ENCODE data around the gene PCF11.
"Not testable (repeated sequence)": the region's sequence is repeated elsewhere in the genome, so short reads cannot be mapped to it uniquely, and the experiment has no call there.

The PCF11 gene

DNA sequence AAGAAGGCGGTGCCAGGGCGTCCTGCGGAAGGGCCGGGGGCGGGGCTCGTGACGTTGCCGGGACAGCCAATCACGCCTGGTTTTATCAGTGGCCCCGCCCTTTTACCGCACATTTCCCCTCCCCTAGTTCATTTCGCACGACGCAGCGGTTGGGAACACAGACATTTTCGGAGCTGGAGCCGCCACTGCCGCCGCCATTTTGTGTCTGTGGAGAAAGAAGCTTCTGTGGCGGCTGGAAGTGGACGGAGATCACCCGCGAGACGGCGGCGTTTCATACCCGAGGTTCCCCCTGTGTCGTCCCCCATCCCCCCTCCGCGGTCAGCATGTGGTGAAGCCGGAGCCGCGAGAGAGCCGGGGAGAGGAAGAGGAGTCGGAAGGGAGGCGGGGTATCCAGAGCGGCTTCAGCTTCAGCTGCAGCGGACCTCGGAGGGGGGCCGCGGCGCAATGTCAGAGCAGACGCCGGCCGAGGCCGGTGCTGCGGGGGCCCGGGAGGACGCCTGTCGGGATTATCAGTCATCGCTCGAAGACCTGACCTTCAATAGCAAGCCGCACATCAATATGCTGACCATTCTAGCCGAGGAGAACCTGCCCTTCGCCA, at the start of gene PCF11:
TSS of gene PCF11 (plus strand) at position 136 of the 598 bp plus-strand sequence. CDS start at position 445, 309 bp downstream.
- peak in 2 of 14 donors; percentile 55 to 99 for DNase-seq

GRCh38 chr11:83112886-83113285, 44.0 kb upstream of the PCF11 start:
- DNase-seq, result no peak

GRCh38 chr11:83115026-83115425, 41.9 kb upstream of the PCF11 start:
- DNase-seq, result no peak

- peak in 1 of 14 donors; percentile 2 for DNase-seq
These were observed 41.4 kb upstream of the PCF11 start for GRCh38 chr11:83115551-83115950.

DNA sequence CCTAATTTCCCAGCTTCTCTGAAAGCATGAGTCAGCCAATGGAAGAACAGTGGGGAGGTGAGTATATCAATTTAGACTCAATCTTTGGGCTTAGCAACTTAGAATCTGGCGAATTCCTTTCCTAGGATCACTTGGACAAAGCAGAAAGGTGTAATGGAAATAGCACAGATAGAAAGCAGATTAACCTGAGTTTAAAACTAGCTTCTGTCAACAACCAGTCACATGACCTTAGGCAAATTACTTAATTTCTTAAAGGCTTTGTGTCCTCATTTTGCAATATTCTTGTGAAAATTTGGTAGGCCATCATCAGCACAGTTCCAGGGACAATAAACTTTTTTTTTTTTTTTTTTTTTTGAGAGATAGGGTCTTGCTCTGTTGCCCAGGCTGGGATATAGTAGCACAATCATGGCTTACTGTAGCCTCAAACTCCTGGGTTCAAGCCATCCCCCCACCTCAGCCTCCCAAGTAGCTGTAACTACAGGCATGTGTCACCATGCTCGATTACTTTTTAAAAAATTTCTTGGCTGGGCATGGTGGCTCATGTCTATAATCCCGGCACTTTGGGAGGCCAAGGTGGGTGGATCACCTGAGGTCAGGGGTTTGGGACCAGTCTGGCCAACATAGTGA, 40.8 kb upstream of the PCF11 start:
- DNase-seq, result no peak

DNA sequence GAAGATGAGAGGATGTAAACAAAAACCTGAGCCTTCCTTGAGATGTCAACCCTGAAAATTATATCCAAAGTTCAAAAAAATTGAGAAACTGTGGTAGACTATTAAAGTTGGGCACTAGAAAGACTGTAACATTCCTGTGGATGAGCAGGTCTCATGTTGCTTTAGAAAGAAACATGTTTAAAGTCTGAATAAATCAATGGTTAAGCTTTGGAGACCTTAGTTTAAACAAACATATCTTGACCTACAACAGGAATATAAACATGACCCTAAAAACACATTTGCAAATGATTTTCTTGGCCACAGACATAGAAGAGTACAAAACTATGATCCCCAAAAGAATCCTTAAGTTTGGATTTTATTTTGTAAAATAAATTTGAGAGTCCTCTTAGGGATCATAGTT, 38.1 kb upstream of the PCF11 start:
- DNase-seq, result no peak

DNA sequence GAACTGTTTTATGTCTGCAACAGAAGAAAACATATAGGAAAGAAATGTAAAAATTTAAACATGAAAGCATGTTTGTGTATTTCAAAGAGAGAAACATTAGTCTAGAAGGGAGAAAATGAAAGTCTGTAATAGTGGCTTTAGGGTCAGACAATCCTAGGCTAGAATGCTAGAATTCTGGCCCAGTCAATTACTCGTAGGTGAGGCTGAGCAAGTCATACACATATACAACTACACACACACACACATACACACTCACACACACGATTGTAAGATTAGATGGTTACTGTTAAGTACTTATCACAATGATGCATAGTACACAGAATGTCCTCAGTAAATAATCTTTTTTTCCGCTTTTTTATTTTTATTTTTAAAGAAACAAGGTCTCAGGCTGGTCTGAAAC, 37.7 kb upstream of the PCF11 start:
- DNase-seq, result no peak

DNA sequence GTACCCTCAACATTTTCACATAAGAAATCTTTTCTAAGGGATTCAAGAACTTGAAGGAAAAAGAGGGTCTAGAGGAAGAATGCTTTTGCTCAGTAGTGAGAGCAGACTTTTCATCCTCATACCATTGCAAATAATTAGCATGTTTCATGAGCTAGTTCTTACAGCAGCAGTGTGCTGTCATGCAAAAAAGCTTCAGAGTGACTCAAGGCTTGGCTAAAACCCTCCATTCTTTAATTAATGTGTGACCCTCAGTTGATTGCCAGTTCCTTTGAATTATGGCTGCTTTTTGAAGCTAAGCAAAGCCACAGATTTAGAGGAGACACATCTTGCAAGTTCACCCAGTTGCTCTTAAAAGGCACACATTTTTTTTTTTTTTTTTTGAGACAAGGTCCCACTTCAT, 36.6 kb upstream of the PCF11 start:
- DNase-seq, result no peak

DNA sequence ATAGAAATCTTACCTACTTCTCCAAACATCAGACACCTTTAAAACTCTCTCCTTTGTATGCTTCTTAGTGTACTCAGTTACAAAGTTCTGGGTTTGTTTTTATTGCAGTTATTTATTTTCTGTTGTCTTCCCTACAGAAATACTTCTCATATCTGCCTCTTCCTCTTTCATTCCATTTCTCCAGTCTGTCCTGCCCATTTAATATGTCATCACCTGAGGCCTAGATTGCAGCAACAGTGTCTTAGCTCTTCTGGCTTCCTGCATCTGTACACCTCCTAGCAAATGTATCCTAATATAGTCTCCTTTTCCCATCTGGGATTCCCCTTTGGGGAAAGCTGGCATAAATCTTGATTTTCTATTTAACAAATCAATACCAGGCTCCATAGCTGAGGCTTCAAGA, 34.9 kb upstream of the PCF11 start:
- DNase-seq, result no peak

- no peak for DNase-seq
These were observed 34.2 kb upstream of the PCF11 start for GRCh38 chr11:83122766-83123165.

- DNase-seq, result no peak
These were observed 32.1 kb upstream of the PCF11 start for GRCh38 chr11:83124636-83125424.

DNA sequence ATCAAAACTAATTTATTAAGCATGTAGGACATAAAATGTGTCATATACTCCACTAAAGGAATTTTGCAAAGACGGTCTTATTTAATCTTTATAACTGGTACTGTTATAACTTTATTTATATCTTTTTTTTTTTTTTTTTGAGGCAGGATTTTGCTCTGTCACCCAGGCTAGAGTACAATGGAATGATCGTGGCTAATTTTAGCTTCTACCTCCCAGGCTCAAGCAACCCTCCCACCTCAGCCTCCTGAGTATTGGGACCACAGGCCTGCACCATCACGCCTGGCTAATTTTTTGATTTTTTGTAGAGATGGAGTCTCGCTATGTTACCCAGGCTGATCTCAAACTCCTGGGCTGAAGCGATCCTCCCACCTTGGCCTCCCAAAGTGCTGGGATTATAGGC, 31.4 kb upstream of the PCF11 start:
- no peak for DNase-seq

GRCh38 chr11:83127310-83127637, 29.7 kb upstream of the PCF11 start:
- DNase-seq, result no peak

DNA sequence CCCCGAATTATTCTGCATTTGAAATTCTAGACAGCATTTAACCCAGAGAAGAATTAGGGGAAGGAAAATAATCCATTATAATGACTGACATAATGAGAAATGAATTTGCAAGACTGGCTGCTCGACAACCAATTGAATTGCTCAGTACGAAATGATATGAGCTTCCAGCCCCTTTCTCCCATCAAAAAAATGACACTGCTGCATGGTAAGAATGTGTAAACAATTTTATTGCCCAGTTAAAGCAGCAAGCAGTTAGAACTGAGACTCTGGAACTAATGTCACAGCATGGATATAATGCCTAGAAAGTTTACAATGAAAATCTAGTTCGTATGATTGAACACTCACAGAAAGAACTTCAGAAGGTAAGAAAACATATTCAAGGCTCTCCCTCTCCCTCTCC, 24.7 kb upstream of the PCF11 start:
- no peak for DNase-seq

- not testable (repeated sequence) for DNase-seq
These were observed 23.7 kb upstream of the PCF11 start for GRCh38 chr11:83133266-83133665.

DNA sequence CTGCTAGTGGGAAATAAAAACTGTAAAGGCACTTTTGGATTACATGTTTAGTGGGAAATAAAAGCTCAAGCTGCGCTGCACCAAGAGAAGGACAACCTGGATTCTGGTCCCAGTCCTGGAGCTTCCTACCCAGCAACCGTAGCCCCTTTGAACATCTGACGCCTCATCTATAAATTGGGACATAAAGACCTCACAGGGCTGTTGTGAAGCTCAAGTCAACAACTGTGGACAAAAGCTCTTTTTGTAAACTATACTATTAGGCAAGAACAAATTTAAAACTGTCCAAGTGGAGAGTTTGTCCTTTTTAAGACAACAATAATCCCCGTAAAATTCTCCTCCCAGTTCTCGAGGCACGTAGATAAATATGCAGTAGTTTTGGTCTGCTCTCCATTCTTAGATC, 17.6 kb upstream of the PCF11 start:
- DNase-seq, result no peak

- DNase-seq, result no peak
These were observed 16.1 kb upstream of the PCF11 start for GRCh38 chr11:83140691-83141455.

- no peak for DNase-seq
These were observed 9.0 kb upstream of the PCF11 start for GRCh38 chr11:83147895-83148294.

GRCh38 chr11:83150450-83150849, 6.5 kb upstream of the PCF11 start:
- DNase-seq, result no peak

DNA sequence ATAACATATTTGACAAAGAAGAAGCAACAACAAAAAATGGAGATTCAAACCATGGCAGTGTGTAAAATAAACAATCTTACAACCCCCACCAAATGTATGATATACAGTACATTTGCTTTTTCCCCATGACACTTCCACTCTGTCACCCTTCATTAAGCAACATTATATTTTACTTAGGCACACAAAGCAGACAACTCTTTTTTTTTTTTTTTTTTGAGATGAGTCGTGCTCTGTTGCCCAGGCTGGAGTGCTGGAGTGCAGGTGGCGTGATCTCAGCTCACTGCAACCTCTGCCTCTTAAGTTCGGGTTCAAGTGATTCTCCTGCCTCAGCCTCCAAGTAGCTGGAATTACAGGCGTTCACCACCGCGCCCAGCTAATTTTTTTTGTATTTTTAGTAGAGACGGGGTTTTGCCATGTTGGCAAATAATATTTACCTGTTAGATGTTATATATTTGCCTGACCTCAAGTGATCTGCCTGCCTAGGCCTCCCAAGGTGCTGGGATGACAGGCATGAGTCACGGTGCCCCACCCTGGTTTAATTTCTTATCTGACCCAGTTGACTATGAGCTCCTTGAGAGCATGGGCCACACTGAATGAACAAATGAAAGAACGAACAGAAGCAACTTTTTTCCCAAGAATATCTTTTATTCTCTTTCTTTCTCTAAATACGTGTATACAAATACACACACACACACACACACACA, 5.5 kb upstream of the PCF11 start:
- no peak for DNase-seq

- DNase-seq, result no peak
These were observed 4.7 kb upstream of the PCF11 start for GRCh38 chr11:83152264-83152663.

DNA sequence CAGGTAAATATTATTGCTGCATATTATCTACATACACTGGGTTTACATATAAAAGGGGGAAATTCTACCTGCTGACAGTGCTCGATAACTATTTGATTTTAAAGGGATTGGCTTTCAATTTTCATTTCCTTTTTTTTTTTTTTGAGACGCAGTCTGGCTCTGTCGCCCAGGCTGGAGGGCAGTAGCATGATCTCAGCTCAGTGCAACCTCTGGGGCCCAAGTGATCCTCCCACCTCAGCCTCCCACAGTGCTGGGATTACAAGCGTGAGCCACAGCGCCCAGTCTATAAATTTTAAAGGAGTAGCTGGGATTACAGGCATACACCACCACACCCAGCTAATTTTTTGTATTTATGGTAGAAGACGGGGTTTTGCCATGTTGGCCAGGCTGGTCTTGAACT, 3.2 kb upstream of the PCF11 start:
- no peak for DNase-seq
